ENCODE measurements around the gene PPP2R1B.

GRCh38 chr11:111699579-111700156, 66.5 kb downstream of the PPP2R1B start:
- TF ChIP-seq CTCF (IDR thresholded peaks at IDR 0.05), result no peak
- TF ChIP-seq, protein P1, sequence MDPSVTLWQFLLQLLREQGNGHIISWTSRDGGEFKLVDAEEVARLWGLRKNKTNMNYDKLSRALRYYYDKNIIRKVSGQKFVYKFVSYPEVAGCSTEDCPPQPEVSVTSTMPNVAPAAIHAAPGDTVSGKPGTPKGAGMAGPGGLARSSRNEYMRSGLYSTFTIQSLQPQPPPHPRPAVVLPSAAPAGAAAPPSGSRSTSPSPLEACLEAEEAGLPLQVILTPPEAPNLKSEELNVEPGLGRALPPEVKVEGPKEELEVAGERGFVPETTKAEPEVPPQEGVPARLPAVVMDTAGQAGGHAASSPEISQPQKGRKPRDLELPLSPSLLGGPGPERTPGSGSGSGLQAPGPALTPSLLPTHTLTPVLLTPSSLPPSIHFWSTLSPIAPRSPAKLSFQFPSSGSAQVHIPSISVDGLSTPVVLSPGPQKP (IDR thresholded peaks at IDR 0.05; ENCODE audit: low read depth, low read length), result no peak
- TF ChIP-seq USF2 (IDR thresholded peaks at IDR 0.05), result no peak
- no peak for TF ChIP-seq JUNB (IDR thresholded peaks at IDR 0.05)
- no peak for TF ChIP-seq REST (IDR thresholded peaks at IDR 0.05)
- no peak for TF ChIP-seq RCOR1 (IDR thresholded peaks at IDR 0.05; ENCODE audit: low read depth, low read length)
- TF ChIP-seq RARB (CRISPR knock-in tag; IDR thresholded peaks at IDR 0.05), result no peak
- TF ChIP-seq SMC3 (IDR thresholded peaks at IDR 0.05), result no peak
- no peak for TF ChIP-seq MAZ (IDR thresholded peaks at IDR 0.05; ENCODE audit: borderline replicate concordance, low read depth, low read length)

Measured in A549 (cell line).